ENCODE data around the gene CCDC83.
"Not testable (repeated sequence)": the region's sequence is repeated elsewhere in the genome, so short reads cannot be mapped to it uniquely, and the experiment has no call there.

CCDC83 gene

GRCh38 chr11:85939099-85940015 is 84.2 kb downstream of the CCDC83 start:
- DNase-seq (ENCODE audit: low read depth) = no peak

GRCh38 chr11:85941380-85941973 is 86.3 kb downstream of the CCDC83 start:
- DNase-seq (ENCODE audit: low read depth) = peak; percentile 69

- no peak for DNase-seq (ENCODE audit: low read depth)
Observed at GRCh38 chr11:85945296-85945695, 90.1 kb downstream of the CCDC83 start.

- no peak for DNase-seq (ENCODE audit: low read depth)
Observed at GRCh38 chr11:85945788-85946187, 90.6 kb downstream of the CCDC83 start.

- DNase-seq (ENCODE audit: low read depth) = no peak
Observed at GRCh38 chr11:85946221-85946620, 91.0 kb downstream of the CCDC83 start.

- DNase-seq (ENCODE audit: low read depth) = peak; percentile 94
Observed at GRCh38 chr11:85947431-85948272, 92.5 kb downstream of the CCDC83 start.

GRCh38 chr11:85948884-85949283 is 93.7 kb downstream of the CCDC83 start:
- no peak for DNase-seq (ENCODE audit: low read depth)

- no peak for DNase-seq (ENCODE audit: low read depth)
Observed at GRCh38 chr11:85949798-85950197, 94.6 kb downstream of the CCDC83 start.

GRCh38 chr11:85950317-85951048 is 95.3 kb downstream of the CCDC83 start:
- DNase-seq (ENCODE audit: low read depth) = no peak

- no peak for DNase-seq (ENCODE audit: low read depth)
Observed at GRCh38 chr11:85951049-85951405, 95.8 kb downstream of the CCDC83 start.

GRCh38 chr11:85951428-85952107 is 96.4 kb downstream of the CCDC83 start:
- DNase-seq (ENCODE audit: low read depth) = no peak

- not testable (repeated sequence) for DNase-seq (ENCODE audit: low read depth)
Observed at GRCh38 chr11:85952108-85952485, 96.9 kb downstream of the CCDC83 start.

GRCh38 chr11:85953491-85954143 is 98.4 kb downstream of the CCDC83 start:
- DNase-seq (ENCODE audit: low read depth) = peak; percentile 75

- DNase-seq (ENCODE audit: low read depth) = peak; percentile 36
Observed at GRCh38 chr11:85955531-85955930, 100.3 kb downstream of the CCDC83 start.

- no peak for DNase-seq (ENCODE audit: low read depth)
Observed at GRCh38 chr11:85960678-85961077, 105.5 kb downstream of the CCDC83 start.

GRCh38 chr11:85961130-85961529 is 105.9 kb downstream of the CCDC83 start:
- no peak for DNase-seq (ENCODE audit: low read depth)

- no peak for DNase-seq (ENCODE audit: low read depth)
Observed at GRCh38 chr11:85961930-85962363, 106.8 kb downstream of the CCDC83 start.

- DNase-seq (ENCODE audit: low read depth) = peak; percentile 50
Observed at GRCh38 chr11:85965202-85965601, 110.0 kb downstream of the CCDC83 start.

GRCh38 chr11:85967457-85967856 is 112.3 kb downstream of the CCDC83 start:
- DNase-seq (ENCODE audit: low read depth) = no peak
